IPS-15b (cell line): Measurements from ENCODE around the gene ITGB3.
"Not testable (repeated sequence)": the region's sequence is repeated elsewhere in the genome, so short reads cannot be mapped to it uniquely, and the experiment has no call there.

Source experiments
- H3K27me3 ChIP-seq: one replicate; pipeline ENCODE4 v1.6.1; 2013; ENCODE audit warnings: low read length; ENCODE audit not compliant: control insufficient read depth, insufficient read depth
- H3K36me3 ChIP-seq: one replicate; pipeline ENCODE4 v1.6.1; 2013; ENCODE audit warnings: low read length; ENCODE audit not compliant: control insufficient read depth, insufficient read depth
- H3K4me1 ChIP-seq: one replicate; pipeline ENCODE4 v1.6.1; 2013; ENCODE audit warnings: mild to moderate bottlenecking, low read length; ENCODE audit not compliant: control insufficient read depth, insufficient read depth
- H3K4me3 ChIP-seq: one replicate; pipeline ENCODE4 v1.5.1; 2013; ENCODE audit warnings: low read depth, low read length
- H3K9ac ChIP-seq: one replicate; pipeline ENCODE4 v1.6.1; 2013; ENCODE audit warnings: low read depth, mild to moderate bottlenecking, low read length
- H3K9me3 ChIP-seq: one replicate; pipeline ENCODE4 v1.6.1; 2013; ENCODE audit warnings: mild to moderate bottlenecking, low read length; ENCODE audit not compliant: control insufficient read depth, insufficient read depth

Gene ITGB3

DNA sequence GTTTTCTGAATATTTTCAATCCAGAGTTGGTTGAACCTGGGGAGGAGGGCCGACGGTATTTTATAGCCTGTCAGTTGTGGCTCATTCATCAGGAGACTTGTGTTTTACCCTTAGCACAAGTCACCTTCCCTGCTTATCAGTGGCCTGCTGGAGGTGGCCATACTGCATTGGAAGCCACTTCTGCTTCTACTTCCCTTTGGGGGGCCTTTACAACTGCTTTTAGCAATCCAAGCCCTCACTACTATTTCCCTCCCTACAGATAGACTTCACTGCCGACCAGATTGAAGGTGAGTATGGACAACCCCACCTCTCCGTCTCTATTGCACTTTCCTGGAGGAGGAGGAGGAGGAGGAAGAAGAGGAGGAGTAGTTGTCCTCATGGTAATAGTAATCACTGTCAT is 40.1 kb upstream of the ITGB3 start:
- H3K9ac ChIP-seq: no peak overlapping the region
- no peaks in the 10 kb centered on the region for H3K36me3 ChIP-seq
- no peaks in the 10 kb centered on the region for H3K27me3 ChIP-seq
- no peak overlapping the region for H3K4me3 ChIP-seq
- no peaks in the 10 kb centered on the region for H3K9me3 ChIP-seq
- no peaks in the 10 kb centered on the region for H3K4me1 ChIP-seq

DNA sequence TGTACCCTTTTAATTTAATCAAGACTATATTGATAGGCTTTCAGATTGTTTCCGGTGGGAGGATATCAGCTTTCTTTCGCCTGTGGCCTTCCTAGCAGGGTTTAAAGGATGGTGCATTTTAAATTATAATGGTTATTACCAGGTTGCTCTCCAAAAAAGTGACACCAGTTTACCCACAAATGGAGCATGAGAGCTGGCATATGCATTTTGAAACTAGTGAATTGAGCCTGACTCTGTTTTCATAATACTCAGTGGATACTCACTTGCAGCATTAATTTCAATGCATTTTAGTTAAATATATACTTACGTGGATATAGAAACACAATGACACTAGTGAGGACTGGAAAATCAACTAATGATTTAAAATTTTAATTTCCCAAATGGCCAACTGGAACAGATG is 38.7 kb upstream of the ITGB3 start:
- Histone ChIP-seq H3K4me3 (no peak overlapping the region), H3K27me3 (peaks cover 2% of the 10 kb centered on the region), H3K9me3 (no peaks in the 10 kb centered on the region), H3K36me3 (no peaks in the 10 kb centered on the region), H3K9ac (no peak overlapping the region), H3K4me1 (no peaks in the 10 kb centered on the region)

DNA sequence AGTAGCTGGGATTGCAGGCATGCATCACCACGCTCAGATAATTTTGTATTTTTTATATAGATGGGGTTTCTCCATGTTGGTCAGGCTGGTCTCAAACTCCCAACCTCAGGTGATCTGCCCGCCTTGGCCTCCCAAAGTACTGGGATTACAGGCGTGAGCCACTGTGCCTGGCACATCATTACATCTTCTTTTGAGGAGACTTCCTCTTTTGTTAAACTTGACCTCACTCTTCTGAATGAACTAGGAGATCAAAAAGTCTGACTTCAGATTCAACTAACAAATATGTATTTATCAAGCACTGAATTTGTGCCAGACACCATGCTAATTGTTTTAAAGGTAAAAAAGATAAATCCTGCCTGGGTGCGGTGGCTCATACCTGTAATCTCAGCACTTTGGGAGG is 36.8 kb upstream of the ITGB3 start:
- H3K27me3 ChIP-seq, H3K36me3 ChIP-seq, H3K4me1 ChIP-seq, H3K4me3 ChIP-seq, H3K9ac ChIP-seq, H3K9me3 ChIP-seq: not testable (repeated sequence)

DNA sequence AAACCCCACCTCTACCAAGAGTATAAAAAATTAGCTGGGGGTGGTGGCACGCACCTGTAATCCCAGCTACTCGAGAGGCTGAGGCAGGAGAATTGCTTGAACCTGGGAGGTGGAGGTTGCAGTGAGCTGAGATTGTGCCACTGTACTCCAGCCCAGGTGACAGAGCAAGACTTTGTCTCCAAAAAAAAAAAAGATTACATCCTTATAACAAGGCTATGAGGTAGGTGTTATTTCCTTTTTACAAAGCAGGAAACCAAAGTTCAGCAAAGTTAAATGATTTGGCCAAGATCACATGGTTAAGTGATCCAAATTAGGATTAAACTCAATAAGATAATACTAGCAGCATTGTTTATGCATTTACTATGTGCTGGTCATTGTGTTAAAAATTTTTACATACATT is 36.3 kb upstream of the ITGB3 start:
- not testable (repeated sequence) for H3K9me3 ChIP-seq, H3K4me1 ChIP-seq, H3K27me3 ChIP-seq, H3K4me3 ChIP-seq, H3K9ac ChIP-seq, H3K36me3 ChIP-seq

DNA sequence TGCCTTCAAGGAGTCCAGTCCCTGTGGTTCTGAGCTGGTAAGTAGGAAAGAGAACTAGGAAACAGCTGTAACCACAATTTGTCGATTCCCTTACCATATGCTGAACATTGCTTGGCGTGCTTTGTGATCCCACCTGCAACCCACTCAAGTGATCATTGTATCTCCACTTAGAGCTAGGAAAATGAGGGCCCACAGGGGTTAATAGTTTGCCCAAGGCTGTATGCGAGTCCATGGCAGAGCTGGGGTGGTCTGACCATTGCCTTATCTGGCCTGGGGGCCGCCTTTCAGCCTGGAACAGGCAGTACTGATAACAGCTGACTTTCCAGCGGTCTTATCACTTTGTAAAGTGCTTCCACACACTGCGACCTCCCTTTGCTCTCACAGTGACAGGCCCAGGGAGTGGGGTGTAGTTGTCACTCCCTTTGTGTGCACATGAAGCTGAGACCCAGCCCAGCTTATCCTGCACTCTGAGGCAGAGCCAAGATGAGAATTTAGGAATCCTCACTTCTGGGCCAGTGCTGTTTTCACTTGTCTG is 34.7 kb upstream of the ITGB3 start:
- Histone ChIP-seq H3K4me3 (no peak overlapping the region), H3K9me3 (no peaks in the 10 kb centered on the region), H3K27me3 (peaks cover 9% of the 10 kb centered on the region), H3K9ac (no peak overlapping the region), H3K4me1 (peaks cover 5% of the 10 kb centered on the region), H3K36me3 (no peaks in the 10 kb centered on the region)

DNA sequence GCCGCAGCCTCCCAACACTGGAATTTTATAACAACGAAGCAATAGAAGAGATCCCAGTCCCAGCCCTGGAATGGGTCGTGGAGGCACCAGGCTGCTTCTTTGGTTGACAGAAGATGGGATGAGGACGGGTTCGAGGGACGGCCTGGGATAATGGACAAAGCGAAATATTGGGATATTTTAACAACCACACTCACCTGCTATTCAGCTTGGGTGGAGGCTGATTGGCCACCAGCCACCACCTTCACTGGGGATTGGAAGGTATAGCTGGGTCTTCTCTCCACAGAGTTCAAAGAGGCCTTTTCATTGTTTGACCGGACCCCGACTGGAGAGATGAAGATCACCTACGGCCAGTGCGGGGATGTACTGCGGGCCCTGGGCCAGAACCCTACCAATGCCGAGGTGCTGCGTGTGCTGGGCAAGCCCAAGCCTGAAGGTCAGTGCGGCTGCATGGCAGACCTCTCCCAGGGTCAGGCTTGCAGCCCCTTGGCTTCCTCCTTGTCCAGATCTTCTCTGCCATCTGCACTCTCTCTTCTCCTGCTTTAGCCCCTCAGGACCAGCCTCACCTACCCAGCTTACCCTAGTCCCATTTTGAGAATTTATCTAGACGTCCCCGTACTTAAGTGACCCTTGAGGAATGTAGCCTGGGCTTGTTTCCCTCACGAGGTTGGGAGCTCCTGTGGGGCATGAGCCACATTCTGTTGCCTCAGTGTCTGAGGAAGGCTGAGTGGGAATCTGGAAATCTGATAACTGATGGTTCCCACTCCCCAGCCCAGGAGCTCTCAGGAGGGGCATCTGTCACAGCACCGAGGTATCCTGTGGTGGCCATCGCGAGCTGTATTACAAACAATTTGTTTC is 33.8 kb upstream of the ITGB3 start:
- peaks cover 5% of the 10 kb centered on the region for H3K9me3 ChIP-seq
- H3K4me3 ChIP-seq: no peak overlapping the region
- no peak overlapping the region for H3K9ac ChIP-seq
- H3K36me3 ChIP-seq: no peaks in the 10 kb centered on the region
- H3K4me1 ChIP-seq: peaks cover 5% of the 10 kb centered on the region
- peaks cover 9% of the 10 kb centered on the region for H3K27me3 ChIP-seq

DNA sequence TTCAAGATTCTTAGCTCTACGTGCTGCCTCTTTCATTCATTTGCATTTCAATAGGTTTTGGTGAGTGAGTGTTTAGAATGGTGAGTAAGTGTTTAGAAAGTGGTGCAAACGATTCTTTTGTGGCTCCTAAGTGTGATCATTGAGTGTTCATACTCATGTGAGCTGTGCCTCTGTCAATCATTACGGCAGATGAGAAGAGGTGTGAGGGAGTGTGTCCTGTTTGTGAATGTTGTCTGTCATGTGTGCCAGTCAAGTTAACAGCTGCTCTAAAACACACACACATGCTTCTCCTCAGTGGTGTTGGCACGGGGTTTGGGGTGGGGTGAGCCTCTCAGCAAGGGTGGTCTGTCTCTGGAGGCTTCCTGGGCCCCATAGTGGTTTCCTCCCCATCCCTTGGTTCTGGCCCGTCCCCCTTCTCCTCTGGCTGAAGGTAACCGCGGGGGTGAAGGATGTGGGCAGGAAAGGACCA is 33.1 kb upstream of the ITGB3 start:
- Histone ChIP-seq H3K36me3 (no peaks in the 10 kb centered on the region), H3K9ac (no peak overlapping the region), H3K4me3 (no peak overlapping the region), H3K4me1 (peaks cover 5% of the 10 kb centered on the region), H3K27me3 (peaks cover 9% of the 10 kb centered on the region), H3K9me3 (peaks cover 6% of the 10 kb centered on the region)

DNA sequence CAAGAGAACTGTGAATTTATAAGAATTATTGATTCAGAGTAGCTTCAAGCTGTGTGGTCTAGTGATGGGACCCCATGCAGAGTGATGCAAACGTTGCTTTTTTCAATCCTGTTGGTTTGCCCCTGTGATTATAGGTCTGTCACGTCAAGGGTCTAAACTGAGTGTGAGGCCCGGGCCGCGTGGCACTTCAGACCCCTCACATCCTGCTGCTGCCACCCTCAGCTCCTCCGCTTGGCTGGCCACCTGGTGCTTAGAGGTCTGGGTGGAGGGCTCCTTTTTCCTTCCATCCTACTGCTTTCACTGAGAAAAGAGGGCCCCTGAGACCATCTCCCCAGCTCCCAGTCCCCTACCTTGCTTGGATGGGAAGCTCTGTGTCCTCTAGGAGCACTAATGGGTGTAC is 32.5 kb upstream of the ITGB3 start:
- H3K9me3 ChIP-seq: peaks cover 6% of the 10 kb centered on the region
- H3K27me3 ChIP-seq: peaks cover 9% of the 10 kb centered on the region
- H3K4me3 ChIP-seq: no peak overlapping the region
- H3K4me1 ChIP-seq: peaks cover 5% of the 10 kb centered on the region
- no peaks in the 10 kb centered on the region for H3K36me3 ChIP-seq
- H3K9ac ChIP-seq: no peak overlapping the region

DNA sequence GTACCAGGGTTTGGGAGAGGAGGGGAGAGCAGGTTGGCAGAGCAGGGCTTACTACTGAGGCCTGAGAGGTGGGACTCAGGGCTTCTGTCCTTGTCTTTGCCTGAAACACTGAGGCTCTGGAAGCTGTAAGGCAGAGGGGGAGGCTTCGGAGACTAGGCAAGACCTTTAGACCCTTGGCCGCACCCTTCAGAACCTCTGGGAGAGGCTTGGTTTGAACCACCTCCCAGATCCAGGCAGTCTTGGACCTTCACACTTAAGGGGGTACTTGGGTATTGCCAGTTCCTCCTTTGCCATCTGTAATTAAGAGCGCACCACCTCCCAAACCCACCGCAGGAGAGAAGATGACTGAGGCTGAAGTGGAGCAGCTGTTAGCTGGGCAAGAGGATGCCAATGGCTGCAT is 31.6 kb upstream of the ITGB3 start:
- peaks cover 5% of the 10 kb centered on the region for H3K4me1 ChIP-seq
- no peak overlapping the region for H3K9ac ChIP-seq
- H3K4me3 ChIP-seq: no peak overlapping the region
- peaks cover 9% of the 10 kb centered on the region for H3K27me3 ChIP-seq
- peaks cover 6% of the 10 kb centered on the region for H3K9me3 ChIP-seq
- H3K36me3 ChIP-seq: no peaks in the 10 kb centered on the region

DNA sequence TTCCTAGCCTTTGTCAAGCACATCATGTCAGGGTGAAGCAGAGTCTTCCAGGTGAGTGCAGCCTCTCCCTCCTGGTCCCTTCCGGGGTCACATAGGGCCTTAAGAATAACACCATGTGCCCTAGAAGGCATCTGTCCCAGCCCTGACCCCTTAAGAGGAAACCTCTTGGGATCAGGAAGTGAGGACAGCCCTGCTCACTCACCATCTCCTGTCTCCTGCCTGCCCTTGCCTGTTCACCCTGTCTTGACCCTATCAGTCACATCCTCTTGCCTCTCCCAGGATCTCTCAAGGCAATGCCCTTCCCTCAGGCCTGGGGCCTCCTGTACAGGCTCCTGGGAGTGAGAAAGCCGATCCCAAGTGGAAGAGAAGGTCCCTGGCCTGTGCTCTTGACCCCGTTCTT is 30.6 kb upstream of the ITGB3 start:
- Histone ChIP-seq H3K27me3 (peaks cover 9% of the 10 kb centered on the region), H3K9me3 (peaks cover 6% of the 10 kb centered on the region), H3K36me3 (no peaks in the 10 kb centered on the region), H3K9ac (no peak overlapping the region), H3K4me1 (peaks cover 5% of the 10 kb centered on the region), H3K4me3 (no peak overlapping the region)

DNA sequence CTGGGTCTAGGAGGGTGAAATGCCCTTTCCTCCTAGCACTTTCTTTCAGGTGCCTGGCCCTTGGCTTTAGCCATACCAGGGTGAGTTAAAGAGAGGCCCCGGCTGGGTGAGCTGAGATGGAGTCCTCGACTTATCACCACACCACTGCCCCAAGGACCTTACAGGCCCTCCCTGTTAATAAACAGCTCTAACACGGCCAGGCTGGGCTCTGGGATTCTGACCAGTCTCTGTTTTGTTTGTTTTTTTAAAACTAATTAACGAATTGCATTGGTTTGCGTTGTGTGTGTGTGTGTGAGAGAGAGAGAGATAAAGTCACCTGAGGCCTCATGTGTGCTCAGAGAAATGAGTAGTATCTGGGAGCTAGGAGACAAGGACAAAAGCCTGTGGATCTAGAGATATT is 30.2 kb upstream of the ITGB3 start:
- Histone ChIP-seq H3K4me3 (no peak overlapping the region), H3K9me3 (peaks cover 6% of the 10 kb centered on the region), H3K27me3 (peaks cover 9% of the 10 kb centered on the region), H3K4me1 (peaks cover 5% of the 10 kb centered on the region), H3K36me3 (no peaks in the 10 kb centered on the region), H3K9ac (no peak overlapping the region)

DNA sequence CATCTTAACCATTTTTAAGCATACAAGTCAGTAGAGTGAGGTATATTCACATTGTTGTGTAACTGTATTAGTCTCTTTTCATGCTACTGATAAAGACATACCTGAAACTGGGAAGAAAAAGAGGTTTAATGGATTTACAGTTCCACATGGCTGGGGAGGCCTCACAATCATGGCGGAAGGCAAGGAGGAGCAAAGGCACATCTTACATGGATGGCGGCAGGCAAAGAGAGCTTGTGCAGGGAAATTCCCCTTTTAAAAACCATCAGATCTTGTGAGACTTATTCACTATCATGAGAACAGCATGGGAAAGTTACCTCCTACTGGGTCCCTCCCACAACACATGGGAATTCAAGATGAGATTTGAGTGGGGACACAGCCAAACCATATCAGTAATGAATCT is 29.6 kb upstream of the ITGB3 start:
- not testable (repeated sequence) for H3K4me3 ChIP-seq, H3K27me3 ChIP-seq, H3K9ac ChIP-seq, H3K36me3 ChIP-seq, H3K9me3 ChIP-seq, H3K4me1 ChIP-seq
